H1 (cell line): Measurements from ENCODE around the gene SPTB. TPM values are rescaled to one million over a fixed set of nuclear protein-coding genes. Genes with fewer than 3 reads are reported as not detected.

ENCODE experiments used
- KDM4A ChIP-seq: IDR thresholded peaks from one replicate; pipeline ENCODE4 v1.7.1; 2012; ENCODE audit warnings: low read depth, mild to moderate bottlenecking, moderate library complexity, low read length, inconsistent platforms; ENCODE audit not compliant: severe bottlenecking
- RFX5 ChIP-seq: IDR thresholded peaks from 2 replicates; pipeline ENCODE4 v1.6.1; 2011; ENCODE audit warnings: low read depth, low read length, improper control_type of control experiment, borderline replicate concordance
- SP4 ChIP-seq: IDR thresholded peaks from 2 replicates; pipeline ENCODE4 v1.6.1; 2012; ENCODE audit warnings: low read length, inconsistent platforms
- TEAD4 ChIP-seq: IDR thresholded peaks from 2 replicates; pipeline ENCODE4 v1.6.1; 2012; ENCODE audit warnings: low read depth, low read length, inconsistent platforms, mixed read lengths
- polyA plus RNA-seq, 7 experiments: library from polyadenylated mRNA; depleted of rRNA in 3 of 7; stranded (reverse) in 5 of 7; unstranded in 2 of 7; fragments of >200 nt in 5 of 7; fragments of 200-250 nt in 2 of 7; gene quantifications; 1 replicate in 5 of 7; 2 replicates in 1 of 7; 4 replicates in 1 of 7; pipeline versions ENCODE4 v1.2.1 to v1.2.3, GENCODE V29; 2011 to 2013; ENCODE audit warnings: missing spikeins in 2 of 7, mixed read lengths in 2 of 7
- total RNA-seq: library from RNA; stranded (reverse); fragmentation: NEBNext Ultra II Directional; extraction: Animal tissue kit (Norgen Biotek cat#: 25700); gene quantifications from 2 replicates; pipeline ENCODE4 v1.2.1, GENCODE V29; 2021

Gene SPTB
- total and polyA plus RNA-seq, 2 of the 8 experiments (the other 6 are each of a cell fraction or from before 2014, with no cell fraction given) = 0.30 to 2.4 TPM

DNA sequence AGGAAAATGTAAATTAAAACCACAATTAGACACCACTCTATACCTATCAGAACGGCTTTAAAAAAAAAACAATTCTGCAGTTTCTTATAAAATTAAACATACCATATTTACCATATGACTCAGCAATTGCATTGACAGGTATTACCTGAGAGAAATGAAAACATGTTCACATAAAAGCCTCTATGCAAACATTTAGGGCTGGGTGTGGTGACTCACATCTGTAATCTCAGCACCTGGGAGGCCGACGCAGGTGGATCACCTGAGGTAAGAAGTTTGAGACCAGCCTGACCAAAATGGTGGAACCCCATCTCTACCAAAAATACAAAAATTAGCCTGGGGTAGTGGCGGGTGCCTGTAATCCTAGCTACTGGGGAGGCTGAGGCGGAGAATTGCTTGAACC lies 41.1 kb downstream of the SPTB start (continued):
- TF ChIP-seq SP4 = no peak
- no peak for TF ChIP-seq RFX5
- TF ChIP-seq TEAD4 = no peak
- no peak for TF ChIP-seq KDM4A
